Duodenal mucosa (tissue), 2 donors: Measurements from ENCODE around the gene ST8SIA5.

ENCODE experiments used
- H3K27ac ChIP-seq: one replicate; pipeline ENCODE4 v1.7.0; 2013; ENCODE audit warnings: low read depth, low read length
- H3K27me3 ChIP-seq, 2 donors: one replicate each; pipeline ENCODE4 v1.7.0; 2013; ENCODE audit warnings: low read length in 2 of 2, control low read depth in 1 of 2; ENCODE audit not compliant: insufficient read depth in 2 of 2, control insufficient read depth in 1 of 2
- H3K36me3 ChIP-seq, 2 donors: one replicate each; pipeline ENCODE4 v1.7.0; 2013; ENCODE audit warnings: low read length in 2 of 2, control low read depth in 1 of 2; ENCODE audit not compliant: insufficient read depth in 2 of 2, control insufficient read depth in 1 of 2
- H3K4me1 ChIP-seq, 2 donors: one replicate each; pipeline ENCODE4 v1.7.0; 2013; ENCODE audit warnings: low read length in 2 of 2, control low read depth in 1 of 2; ENCODE audit not compliant: insufficient read depth in 2 of 2, control insufficient read depth in 1 of 2
- H3K4me3 ChIP-seq, 2 donors: one replicate each; pipeline ENCODE4 v1.7.0; 2013; ENCODE audit warnings: low read length in 2 of 2, low read depth in 1 of 2
- H3K9ac ChIP-seq, 2 donors: one replicate each; pipeline ENCODE4 v1.7.0; 2013; ENCODE audit warnings: low read length in 2 of 2, low read depth in 1 of 2
- H3K9me3 ChIP-seq, 2 donors: one replicate each; pipeline ENCODE4 v1.7.0; 2013; ENCODE audit warnings: low read length in 2 of 2, control low read depth in 1 of 2; ENCODE audit not compliant: control insufficient read depth in 1 of 2

Gene ST8SIA5

DNA sequence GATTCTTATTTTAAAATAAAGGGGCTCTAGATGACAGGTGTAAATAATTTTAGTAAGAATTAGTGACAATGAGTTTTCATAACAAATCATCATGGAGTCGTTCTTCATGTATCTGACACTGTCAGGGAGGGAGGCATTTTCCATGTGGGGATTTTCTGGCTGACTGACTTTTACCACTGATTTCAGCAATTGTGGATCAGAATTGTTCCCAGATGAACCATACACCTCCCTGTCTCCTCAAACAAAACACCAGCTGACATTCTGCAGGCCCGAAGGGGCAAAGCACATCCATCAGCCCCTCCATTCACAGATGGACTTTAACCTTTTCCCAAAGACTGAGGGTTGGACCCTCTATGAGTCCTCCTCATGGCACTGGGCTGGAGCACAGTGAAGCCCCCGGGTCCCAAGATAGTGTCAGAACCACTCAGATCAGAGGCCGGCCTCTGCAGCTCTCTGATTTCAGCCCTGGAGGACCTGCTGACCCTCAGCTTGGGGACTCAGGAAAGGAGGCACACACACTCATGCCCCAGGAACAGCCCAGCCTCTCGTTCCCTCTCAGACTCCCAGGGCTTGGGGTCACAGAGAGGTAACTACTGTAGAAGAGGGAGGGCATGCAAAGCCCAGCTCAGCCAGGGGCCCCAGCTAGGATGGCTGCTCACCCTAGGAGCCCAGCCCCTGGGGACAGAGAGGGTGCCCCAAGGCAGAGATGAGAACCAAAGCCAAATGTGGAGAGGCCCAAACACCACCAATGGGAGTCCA is 56.6 kb downstream of the ST8SIA5 start:
- Histone ChIP-seq H3K9me3 (no peaks in the 10 kb centered on the region), H3K27ac (no peak overlapping the region), H3K9ac (no peak overlapping the region)

DNA sequence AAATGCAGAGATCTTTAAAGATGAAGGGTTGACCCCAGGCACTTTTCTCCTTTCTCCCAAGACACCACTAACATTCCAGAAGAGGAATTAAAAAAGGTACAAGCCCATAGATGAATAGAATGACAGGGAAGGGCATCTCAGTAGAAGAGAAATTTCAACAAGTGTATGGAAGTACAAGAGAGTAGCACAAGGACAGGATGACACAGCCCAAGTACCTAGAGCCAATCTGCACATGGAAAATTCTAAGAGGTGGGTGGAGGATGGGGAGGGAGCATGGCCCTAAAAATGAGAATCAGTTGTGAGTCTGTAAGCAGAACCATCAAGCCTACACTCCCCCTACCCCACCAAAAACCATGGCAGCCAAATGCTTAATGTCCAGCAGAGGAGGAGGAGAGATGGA is 60.2 kb downstream of the ST8SIA5 start:
- Histone ChIP-seq H3K4me3 (no peak overlapping the region), H3K9me3 (no peaks in the 10 kb centered on the region), H3K36me3 (no peaks in the 10 kb centered on the region), H3K9ac (no peak overlapping the region), H3K4me1 (no peaks in the 10 kb centered on the region), H3K27ac (no peak overlapping the region), H3K27me3 (peaks cover 0 to 4% of the 10 kb centered on the region in 2 donors)

More for the DNA sequence above, 56.6 kb downstream of the ST8SIA5 start:
- Histone ChIP-seq H3K36me3 (no peaks in the 10 kb centered on the region), H3K4me1 (no peaks in the 10 kb centered on the region), H3K27me3 (no peaks in the 10 kb centered on the region), H3K4me3 (no peak overlapping the region)

DNA sequence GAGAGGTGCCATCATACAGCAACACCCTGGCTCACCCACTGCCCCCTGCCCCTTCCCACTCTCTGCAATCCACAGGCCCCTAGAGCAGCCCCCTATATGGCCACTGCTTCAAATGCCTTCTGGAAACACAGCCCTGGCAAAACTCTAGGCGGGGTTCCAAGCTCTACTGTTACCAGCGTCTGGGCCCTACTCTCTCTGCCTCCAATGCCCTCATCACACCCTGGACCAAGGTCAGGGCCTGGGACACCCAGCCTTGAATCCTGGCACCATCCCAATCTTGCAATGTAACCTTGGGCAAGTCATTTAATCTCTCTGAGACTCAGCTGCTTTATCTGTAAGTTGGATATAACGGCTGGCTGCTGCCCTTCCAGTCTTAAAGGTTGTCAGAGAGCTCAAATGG is 60.6 kb downstream of the ST8SIA5 start:
- H3K4me1 ChIP-seq: no peaks in the 10 kb centered on the region
- no peak overlapping the region for H3K27ac ChIP-seq
- H3K27me3 ChIP-seq: peaks cover 0 to 4% of the 10 kb centered on the region in 2 donors
- no peaks in the 10 kb centered on the region for H3K36me3 ChIP-seq
- H3K9me3 ChIP-seq: no peaks in the 10 kb centered on the region
- no peak overlapping the region for H3K4me3 ChIP-seq
- no peak overlapping the region for H3K9ac ChIP-seq

DNA sequence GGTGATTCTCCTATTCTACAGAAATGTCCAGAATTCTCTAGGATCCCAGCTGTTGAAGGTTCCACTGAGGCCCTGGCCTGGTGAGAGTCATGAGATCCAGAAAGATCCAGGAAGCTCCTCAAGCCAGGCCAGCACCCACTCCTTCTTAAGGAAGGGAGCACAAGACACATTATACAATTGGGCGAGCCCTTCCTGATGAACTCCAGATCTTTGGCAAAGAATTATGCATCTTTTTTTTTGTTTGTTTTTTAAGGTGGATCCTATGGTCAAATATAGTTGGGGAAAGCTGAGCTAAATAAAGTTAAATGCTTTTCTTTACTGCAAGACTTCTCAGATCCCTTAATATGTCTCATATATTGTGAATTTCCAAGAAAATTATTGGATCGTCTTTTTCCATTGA is 62.9 kb downstream of the ST8SIA5 start:
- no peak overlapping the region for H3K9ac ChIP-seq
- H3K9me3 ChIP-seq: no peaks in the 10 kb centered on the region
- H3K36me3 ChIP-seq: no peaks in the 10 kb centered on the region
- H3K4me3 ChIP-seq: no peak overlapping the region
- peaks cover 0 to 4% of the 10 kb centered on the region in 2 donors for H3K27me3 ChIP-seq
- H3K4me1 ChIP-seq: no peaks in the 10 kb centered on the region
- no peak overlapping the region for H3K27ac ChIP-seq

DNA sequence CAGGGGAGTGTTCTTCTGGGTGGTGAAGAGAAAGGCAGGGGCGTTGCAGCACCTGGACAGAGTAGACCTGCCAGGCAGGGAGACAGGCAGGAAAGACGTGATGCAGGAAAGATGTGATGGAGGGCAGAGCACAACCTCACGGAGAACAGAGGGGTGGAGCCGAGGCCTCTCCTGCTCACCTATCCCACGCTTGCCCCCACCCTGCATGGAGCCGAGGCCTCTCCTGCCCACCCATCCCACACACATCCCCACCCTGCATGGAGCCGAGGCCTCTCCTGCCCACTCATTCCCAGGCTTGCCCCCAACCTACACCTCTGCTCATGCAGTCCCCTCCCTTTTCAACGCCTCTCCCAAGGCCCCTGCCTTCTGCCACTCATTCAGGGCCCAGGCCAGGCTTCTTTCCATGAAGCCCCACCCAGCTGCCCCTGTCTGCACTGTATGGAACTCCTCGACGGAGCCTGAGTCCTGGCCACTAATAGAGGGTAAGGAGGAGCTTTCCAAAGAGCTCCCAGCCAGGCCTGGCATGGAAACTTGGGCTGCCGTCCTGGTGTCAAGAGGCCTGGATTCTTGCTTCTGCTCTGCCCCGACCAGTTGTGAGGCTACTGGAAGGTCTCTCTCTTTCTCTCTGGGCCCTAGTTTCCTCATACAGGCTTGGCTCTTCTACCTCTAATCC is 67.9 kb downstream of the ST8SIA5 start:
- Histone ChIP-seq H3K27me3 (peaks cover 0 to 4% of the 10 kb centered on the region in 2 donors), H3K9ac (no peak overlapping the region), H3K36me3 (no peaks in the 10 kb centered on the region), H3K4me3 (no peak overlapping the region), H3K27ac (no peak overlapping the region), H3K4me1 (no peaks in the 10 kb centered on the region), H3K9me3 (no peaks in the 10 kb centered on the region)

DNA sequence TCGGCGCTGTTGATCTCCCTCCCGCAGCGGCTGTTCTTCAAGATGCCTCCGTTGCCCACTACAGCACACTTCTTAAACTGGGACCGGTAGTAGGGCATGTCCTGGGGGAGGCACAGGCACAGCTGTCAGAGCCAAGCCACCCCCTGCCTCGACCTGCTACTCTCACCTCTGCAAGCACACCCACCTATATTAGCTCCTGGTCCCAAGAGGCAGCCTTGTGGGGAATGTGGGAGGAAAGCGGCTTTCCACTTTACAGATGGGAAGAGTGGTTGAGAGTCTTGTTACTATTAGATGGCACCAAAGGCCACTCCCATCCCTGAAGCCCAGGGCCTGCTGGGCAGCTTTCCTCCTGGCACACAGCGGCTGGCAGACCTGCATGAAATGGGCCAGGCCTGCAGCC is 70.7 kb downstream of the ST8SIA5 start:
- Histone ChIP-seq H3K36me3 (no peaks in the 10 kb centered on the region), H3K9me3 (no peaks in the 10 kb centered on the region), H3K9ac (no peak overlapping the region), H3K27ac (no peak overlapping the region), H3K4me1 (no peaks in the 10 kb centered on the region), H3K27me3 (no peaks in the 10 kb centered on the region), H3K4me3 (no peak overlapping the region)

DNA sequence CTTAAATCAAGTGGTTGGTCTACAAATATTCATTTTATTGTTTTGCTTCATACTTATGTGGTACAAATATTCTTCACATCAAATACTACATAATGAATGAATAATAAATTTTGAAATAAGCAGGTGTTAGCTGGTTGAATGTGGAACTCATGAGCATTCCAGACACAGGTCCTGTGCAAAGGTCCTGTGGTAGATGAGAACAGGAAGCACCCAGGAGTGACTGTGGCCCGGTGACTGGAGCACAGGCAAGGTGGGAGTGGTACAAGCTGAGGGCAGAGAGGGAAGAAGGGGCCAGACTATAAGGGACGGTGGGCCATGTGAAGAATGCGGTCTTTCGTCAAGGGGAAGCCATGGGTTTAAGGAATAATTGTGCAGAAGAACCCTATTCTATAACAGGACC is 73.6 kb downstream of the ST8SIA5 start:
- Histone ChIP-seq H3K27ac (no peak overlapping the region), H3K9me3 (no peaks in the 10 kb centered on the region), H3K4me3 (no peak overlapping the region), H3K4me1 (no peaks in the 10 kb centered on the region), H3K36me3 (no peaks in the 10 kb centered on the region), H3K9ac (no peak overlapping the region), H3K27me3 (no peaks in the 10 kb centered on the region)

DNA sequence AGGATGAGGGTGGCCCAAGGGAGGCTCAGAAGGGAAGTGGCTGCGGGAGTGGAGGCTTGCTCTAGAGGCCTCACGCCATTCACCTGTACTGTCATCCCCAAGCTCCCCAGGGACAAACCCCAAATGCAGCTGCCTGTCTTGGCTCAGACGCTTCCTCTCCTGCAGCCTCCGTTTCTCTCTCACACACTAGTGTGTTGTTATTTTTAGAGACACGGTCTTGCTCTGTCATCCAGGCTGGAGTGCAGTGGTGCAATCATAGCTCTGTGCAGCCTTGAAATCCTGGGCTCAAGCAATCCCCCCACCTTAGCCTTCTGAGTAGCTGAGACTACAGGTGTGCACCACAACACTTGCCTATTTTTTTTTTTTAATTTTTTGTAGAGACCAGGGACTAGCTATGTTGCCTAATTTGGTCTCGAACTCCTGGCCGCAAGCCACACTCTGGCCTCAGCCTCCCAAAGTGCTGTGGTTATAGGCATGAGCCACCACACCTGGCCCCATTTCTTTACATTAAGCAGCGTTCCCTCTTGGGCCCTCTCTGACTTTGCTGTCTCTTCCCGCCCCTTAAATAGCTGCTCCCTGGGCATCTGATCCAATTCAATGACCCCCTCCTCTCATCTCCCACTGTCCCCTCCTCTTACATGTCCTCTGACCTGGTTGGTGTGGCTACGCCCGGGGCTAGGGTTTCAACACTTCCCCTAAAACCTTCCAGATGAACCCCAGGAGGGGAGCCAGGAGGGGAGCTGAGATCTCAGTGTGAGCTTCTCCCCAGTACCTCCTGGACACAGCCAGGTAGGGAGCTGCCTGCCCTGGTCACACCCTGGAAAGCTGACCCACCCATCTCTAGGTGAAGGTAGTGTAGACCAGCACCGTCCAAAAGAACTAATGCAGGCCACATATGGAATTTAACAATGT is 75.8 kb downstream of the ST8SIA5 start:
- H3K9me3 ChIP-seq: no peaks in the 10 kb centered on the region
- no peak overlapping the region for H3K27ac ChIP-seq
- H3K4me3 ChIP-seq: no peak overlapping the region
- H3K27me3 ChIP-seq: no peaks in the 10 kb centered on the region
- no peaks in the 10 kb centered on the region for H3K4me1 ChIP-seq
- H3K36me3 ChIP-seq: no peaks in the 10 kb centered on the region
- no peak overlapping the region for H3K9ac ChIP-seq

DNA sequence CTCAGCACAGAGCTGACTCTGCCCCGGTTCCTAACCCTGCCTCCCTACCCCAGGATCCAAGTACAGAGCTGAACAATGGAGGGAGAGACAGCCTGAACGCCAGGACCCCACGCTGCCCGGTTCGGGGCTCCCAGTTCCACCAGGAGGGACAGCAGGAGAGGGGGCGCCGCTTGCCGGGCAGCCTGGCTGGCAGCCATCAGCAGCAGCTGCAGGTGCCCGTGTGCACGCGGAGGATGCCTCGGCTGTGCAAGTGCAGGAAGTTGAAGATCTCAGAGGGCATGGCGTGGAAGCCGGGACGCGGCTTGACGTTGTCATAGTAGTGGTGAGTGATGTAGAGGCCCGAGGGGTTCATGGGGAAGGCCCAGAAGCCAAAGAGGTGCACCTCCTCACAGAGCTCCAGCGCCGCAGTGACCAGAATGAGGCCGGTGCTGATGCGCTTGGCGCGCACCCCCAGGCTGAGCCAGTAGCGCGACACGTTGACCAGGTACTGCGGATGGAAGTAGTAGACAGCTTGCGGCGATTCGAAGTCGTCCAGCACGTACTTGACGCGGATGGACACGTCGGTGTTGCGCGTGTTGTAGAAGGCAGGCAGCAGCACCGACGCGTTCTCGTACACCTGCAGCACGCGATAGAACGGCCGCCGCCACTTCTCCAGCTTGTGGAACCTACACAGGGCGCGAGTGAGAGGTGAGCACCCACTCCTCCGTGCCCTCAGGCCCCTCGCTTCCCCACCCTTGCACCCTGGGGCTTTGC is 76.8 kb downstream of the ST8SIA5 start:
- Histone ChIP-seq H3K4me3 (no peak overlapping the region), H3K9ac (no peak overlapping the region), H3K9me3 (no peaks in the 10 kb centered on the region), H3K4me1 (no peaks in the 10 kb centered on the region), H3K36me3 (no peaks in the 10 kb centered on the region), H3K27ac (no peak overlapping the region), H3K27me3 (no peaks in the 10 kb centered on the region)
